ENCODE measurements around the gene MED4.

MED4 gene, protein sequence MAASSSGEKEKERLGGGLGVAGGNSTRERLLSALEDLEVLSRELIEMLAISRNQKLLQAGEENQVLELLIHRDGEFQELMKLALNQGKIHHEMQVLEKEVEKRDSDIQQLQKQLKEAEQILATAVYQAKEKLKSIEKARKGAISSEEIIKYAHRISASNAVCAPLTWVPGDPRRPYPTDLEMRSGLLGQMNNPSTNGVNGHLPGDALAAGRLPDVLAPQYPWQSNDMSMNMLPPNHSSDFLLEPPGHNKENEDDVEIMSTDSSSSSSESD

DNA sequence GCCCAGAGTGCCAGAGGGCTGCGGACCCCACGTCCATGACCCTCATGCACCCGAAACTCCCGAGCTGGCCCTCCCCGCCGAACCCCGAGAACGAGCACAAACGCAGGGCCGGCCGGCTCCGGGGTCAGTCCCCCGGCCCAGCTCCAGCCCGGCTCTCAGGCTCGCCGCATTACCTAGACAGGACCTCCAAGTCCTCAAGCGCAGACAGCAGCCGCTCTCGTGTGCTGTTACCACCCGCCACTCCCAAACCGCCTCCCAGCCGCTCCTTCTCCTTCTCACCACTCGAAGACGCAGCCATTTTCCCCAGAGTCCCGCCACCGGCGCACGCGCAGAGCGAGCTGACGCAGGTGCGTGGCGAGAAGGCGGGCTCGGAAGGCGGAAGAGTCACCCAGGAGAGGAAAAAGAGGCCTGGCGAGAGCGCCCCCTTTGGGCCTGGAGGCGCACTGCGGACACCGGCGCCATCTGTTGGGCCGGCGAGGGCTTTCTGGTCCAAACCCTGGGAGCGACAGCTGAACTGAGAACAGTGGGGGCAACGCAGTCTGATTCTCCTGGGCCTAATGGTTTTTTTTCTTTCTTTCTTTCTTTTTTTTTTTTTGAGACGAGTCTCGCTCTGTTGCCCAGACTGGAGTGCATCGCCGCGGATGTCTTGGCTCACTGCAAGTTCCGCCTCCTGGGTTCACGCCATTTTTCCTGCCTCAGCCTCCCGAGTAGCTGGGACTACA is at the start of gene MED4:
Gene MED4, minus strand, starts transcription at position 324 of the 722 bp plus-strand sequence. Its CDS starts 26 bp downstream, at position 298.
- DNase-seq: peak; percentile 82

DNA sequence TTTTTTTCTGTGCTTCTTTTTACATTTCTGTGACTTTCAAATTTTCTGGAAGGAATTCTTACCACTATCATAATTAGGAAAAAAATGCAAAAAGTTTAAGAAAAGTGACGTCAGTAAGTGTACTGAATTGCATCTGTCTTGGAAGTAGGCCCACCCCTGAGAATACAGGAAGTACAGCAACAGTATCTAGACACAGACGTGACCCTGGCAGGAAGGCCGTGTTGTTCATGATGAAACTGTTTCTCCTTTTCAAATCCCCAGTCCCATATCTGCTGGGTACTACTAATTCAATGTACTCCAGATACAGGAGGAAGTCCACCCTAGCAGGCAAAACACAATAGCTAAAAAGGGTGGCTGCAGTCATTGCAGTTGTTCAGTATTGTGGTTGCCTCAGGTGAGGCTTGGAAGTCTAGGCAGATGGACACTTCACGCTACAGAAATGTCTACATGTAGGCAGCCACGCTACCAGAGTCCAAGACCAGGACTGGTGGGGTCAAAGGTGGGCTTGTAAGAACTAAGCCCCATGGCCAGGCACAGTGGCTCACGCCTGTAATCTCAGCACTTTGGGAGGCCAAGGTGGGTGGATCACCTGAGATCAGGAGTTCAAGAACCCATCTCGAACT is 49.6 kb upstream of the MED4 start:
- DNase-seq: no peak

DNA sequence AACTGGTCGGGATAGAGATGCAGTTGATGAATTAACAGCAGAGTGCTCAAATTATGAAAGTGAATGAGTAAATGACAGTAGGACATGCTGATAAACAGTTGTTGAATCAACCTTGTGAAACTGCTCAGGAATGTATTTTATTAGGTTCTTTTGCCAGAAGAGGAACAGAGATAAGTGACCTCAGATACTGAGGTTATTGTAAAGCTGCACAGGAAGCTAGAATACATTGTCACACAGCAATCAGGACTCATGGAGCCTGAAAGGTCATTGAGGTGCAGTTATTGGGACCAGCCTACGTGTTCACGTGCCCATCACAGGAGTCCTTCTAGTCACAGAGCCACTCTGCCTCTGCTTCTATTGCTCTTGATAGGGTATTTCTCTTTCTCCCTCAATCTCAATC is 47.5 kb upstream of the MED4 start:
- no peak for DNase-seq

DNA sequence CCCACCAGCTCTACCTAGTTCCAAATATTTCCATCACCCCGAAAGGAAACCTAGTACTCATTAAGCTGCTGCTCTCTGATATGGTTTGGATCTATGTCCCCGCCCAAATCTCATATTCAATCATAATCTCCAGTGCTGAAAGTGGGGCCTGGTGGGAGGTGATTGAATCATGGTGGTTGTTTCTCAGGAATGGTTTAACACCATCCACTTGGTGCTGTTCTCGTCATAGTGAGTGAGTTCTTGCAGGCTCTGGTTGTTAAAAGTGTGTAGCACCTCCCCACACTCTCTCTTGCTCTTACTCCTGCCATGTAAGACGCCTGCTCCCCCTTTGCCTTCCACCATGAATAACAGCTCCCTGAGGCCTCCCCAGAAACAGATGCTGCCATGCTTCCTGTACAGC is 43.4 kb upstream of the MED4 start:
- no peak for DNase-seq

- DNase-seq: no peak
These were observed 38.1 kb upstream of the MED4 start for GRCh38 chr13:48132961-48133360.

GRCh38 chr13:48131533-48131932 is 36.6 kb upstream of the MED4 start:
- no peak for DNase-seq

DNA sequence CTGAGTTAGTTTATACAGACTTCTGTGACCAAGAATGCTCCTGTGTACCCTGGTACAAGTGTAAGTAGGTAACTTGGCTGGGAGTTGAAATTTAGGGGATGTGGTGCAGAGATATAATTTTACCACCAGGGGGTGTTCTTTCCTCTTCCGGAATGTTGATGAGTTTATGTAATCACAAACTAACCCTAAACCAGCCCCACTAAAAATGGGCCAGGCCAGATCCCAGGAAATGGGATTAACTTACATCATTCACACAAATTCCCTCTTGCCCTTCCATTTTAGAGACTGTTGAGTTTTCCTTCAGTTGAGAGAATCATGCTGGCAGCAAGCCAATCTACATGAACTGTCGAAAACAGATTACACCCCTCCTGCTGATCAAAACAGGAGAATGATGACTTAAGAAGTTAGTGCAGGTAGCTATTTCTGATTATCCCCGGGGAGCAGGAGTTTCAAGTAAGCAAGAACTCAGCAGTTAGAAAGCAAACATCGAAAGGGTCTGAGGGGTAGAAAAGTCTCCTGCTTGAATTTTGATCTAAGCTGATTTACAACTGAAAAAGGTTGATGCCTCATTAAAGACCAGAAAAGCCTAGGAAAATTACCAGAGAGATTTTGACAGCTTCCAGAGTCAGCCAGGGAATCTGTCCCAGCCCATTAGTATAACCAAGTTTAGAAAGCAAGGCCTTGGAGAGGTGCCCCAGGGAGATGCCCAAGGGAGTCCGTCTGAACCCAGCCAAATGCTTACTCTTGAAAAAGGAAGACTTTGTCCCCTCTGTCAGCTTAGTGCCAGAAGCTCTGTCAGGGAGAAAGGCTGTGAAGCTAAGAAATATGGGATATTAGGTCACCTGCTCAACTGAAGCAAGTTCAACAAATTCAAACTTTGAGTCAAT is 32.3 kb upstream of the MED4 start:
- no peak for DNase-seq

DNA sequence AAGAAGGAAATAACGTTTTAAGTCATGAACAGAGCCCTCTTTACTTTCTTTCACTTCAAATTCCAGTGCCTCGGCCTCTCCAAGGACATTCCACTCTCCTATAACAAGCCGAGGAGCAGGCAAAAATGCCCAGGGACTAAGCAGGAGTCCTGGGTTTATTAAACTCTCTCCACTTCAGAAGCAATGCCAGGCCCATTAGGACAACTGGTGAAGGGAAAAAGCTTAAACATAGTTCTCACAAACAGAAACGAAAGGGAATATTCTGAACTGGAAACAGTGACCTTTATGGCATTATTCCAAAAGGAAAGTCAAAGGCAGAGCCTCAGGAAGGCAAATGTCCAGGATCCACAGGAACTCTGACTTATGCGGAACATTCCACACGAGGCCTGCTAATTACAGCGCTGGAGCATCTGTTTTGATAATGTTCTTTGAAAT is 30.9 kb upstream of the MED4 start:
- DNase-seq: no peak

GRCh38 chr13:48123812-48124211 is 28.9 kb upstream of the MED4 start:
- no peak for DNase-seq

DNA sequence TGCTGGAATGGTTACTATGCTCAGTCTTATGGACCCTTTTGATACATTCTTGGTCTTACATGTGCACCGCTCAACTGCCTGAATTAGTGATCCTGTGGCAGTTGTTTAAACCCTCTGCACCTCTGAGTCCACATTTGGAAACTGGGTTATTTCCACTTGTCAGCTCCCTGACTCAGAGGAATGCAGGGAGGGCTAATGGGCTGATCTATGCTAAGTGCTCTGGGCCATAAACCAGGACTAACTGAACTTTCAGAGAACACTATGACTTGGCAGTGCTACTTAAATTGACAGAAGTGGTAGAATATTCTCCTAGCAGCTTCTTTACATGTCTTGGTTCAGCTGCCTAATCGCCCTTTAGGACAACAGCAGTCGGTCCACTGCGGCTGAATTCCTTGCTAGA is 26.8 kb upstream of the MED4 start:
- DNase-seq: no peak

DNA sequence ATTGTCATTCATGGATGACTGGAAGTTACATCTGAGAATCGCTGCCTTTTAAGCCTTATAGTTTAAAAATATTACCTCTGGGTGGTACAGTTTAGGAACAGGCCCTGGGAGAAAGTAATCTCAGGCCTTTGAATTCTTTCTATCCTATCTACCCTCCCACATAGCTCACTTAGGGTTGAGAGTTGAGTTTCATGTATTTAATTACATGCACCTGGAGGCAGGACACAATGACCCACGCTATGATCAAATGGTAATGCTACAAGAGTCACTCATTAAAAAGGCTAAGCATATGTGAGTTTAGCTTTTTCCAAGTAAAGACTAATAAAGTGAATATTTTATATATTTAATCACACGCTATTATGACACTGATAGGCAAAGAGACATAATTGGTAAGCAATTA is 25.3 kb upstream of the MED4 start:
- no peak for DNase-seq

DNA sequence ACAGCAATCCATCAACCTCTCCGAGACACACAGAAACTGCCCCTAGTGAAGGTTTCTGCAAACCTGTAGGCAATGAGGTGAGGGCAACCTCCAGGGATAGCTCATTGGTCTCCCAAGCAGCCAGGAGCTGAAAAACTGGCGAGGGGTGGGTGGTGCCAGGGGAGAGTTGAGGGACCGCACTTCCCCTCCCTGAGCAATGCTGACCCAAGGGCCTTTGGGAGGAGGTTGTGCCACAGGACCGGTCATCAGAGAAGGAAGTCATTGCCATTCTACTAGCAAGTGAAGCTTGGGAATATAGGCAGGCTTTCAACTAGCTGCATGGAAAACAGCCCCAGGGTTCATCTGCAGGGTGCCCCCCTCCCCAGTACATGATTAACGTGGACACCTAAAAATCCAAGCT is 23.1 kb upstream of the MED4 start:
- DNase-seq: no peak

DNA sequence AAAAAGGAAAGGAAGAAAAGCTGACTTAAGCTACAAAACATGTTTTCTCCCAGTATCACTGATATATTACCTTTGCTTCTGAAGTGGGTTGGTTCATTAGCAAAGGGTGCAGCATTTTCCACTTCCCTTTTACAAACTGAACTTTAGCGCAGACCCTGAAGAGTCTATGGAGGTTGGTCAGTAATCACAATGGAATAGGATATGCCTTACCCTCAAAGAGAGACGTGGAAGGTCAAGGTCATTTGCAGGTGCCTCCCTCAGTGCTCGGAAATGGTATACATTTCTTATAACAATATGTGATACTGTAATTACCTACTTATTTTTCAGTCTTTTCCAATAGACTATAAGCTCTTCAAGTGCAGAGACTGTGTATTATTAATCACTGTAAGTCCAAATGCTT is 21.9 kb upstream of the MED4 start:
- no peak for DNase-seq

DNA sequence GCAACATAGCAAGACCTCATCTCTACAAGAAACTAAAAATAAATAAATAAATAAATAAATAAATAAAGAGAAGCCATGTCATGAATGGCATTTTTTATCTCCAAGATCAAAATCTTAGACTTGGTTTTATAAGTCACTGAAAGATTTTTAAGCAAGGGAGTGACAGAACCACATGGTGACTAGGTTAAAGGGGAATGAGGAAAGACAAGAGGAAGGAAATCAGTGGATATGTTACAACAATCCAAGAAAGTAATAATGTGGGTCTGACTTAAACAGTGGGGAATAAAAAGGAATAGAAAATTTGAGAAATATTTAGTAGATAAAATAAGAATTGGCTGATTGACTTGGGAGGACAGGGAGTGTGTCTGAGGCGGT is 18.8 kb upstream of the MED4 start:
- no peak for DNase-seq

- no peak for DNase-seq
These were observed 18.2 kb upstream of the MED4 start for GRCh38 chr13:48112896-48113755.

DNA sequence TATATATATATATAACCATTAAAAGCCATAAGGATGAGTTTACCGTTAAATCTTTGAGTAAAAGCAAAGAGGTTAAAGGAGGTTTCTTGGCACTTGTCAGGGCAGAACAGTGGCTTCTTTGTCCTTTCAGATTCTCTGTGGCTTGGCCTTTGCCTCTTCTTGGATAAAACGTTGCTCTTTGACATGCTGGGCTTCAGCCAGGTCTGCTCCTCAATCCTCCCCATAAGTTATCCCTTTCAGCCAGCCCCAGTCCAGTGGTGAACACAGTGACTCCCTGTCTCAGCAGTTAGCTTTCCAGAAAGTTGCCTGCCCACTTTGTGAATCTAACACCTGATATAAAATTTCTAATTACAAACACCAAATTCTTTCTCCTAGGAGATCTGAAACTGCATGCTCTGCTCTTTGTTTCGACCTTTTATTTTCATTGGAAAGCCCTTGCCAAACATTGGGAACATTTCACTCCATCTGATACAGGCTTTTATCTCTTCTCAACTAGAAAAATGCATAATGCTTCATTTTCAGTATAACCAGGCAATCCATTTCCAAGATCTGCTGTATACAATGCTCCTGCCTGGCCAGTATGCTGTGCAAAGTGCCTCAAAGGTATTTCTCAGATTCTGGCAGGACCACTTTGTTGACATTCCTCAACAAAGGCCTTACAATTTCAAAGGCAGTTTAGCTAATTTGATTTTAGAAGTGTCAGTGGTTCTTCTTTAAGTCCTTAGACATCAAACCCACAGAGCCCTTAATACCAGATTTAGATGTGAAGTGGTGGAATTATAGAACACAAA is 16.2 kb upstream of the MED4 start:
- DNase-seq: no peak

DNA sequence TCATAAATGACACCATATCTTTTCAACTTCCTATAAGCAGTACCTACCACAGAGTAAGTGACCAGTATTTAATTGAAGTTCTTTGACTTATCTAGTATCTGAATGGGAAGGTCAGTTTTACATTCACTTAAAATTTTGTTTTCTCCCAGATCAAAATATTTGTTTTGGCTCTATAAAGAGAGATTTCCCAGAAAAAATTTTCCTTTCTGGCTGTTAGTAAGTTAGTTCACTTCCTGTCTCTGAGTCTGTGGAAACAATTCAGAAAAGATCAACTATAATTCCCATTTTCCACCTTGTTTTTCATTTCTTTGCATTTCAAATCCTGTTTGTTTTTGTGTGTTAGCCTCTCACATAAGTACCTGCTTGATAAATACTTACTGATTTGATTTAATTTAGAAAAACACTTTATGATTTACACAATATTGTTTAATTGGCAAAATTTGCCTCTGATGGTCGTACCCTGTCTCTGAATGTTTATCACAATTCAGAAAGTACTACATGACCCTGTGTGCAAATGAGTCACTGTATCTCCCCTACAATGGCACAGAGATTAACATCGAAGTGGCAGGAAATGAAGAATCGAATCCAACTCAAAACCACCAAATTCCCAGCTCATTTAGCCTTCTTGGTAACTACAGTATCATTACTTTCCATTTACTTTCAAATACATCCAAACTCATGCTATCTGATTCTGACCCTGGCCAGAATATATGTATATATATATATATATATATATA is 15.4 kb upstream of the MED4 start:
- no peak for DNase-seq

GRCh38 chr13:48108106-48108505 is 13.2 kb upstream of the MED4 start:
- no peak for DNase-seq

- DNase-seq: no peak
These were observed 2.9 kb upstream of the MED4 start for GRCh38 chr13:48097793-48098192.

DNA sequence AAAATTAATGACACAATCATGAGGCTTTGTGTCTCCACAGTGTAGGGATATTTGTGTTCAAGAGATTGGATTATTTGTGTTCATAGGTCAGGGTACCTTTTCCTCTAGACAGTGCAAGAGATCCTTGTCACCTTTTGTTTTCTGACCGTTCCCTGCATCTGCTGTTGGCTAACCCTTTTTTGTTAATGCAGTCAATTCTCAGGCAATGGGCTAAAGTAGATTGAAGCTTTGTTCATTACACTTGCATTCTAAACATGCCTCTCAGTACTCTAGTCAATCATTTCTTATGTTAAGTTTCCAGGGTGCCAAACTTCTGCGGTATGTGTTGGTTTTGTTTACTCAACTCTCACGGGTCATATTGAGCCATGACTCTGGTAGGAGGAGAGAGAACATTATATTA is 1.8 kb upstream of the MED4 start:
- DNase-seq: no peak

DNA sequence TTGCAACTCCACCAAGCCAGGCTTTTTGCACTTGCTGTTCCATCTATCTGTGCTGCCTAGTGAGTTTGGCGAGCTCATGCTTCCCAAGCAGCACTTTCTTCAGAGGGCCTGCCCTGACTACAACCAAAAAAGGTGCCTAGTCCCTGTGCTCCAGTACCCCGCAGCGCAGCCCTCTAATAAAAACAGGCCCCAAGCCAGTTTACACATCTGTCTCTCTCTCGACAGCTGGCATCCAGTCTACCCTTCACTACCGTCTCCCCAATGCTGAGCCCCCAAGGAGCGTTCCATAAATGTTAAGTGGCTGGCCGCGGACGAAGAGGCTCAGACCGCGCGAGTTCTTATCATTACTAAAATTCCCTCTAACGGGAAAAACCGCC is 512 bp downstream of the MED4 start:
- no peak for DNase-seq

Measured in T1000 (cell line).